Testis (tissue), 3 donors: Measurements from ENCODE around the gene CBX7. TPM values are rescaled to one million over a fixed set of nuclear protein-coding genes. Genes with fewer than 3 reads are reported as not detected.

Source experiments
- DNase-seq: peaks from one replicate; pipeline ENCODE4 v3.0.0-alpha.2; 2019
- H3K27ac ChIP-seq, 2 donors: fragments of 200-600 bp; sonication (generic); one replicate each; pipeline ENCODE4 v1.5.1; 2019
- H3K27me3 ChIP-seq: fragments of 200-600 bp; sonication (generic); one replicate; pipeline ENCODE4 v1.5.1; 2019
- H3K36me3 ChIP-seq: fragments of 200-600 bp; sonication (generic); one replicate; pipeline ENCODE4 v1.5.1; 2017; ENCODE audit warnings: low read depth; ENCODE audit errors: missing control alignments
- H3K4me1 ChIP-seq: fragments of 200-600 bp; sonication (generic); one replicate; pipeline ENCODE4 v1.5.1; 2019
- H3K4me3 ChIP-seq, 2 donors: fragments of 200-600 bp; sonication (generic); one replicate each; pipeline ENCODE4 v1.5.1; 2017 to 2019
- H3K9me3 ChIP-seq: fragments of 200-600 bp; sonication (generic); one replicate; pipeline ENCODE4 v1.5.1; 2017
- POLR2A ChIP-seq: fragments of 450-650 bp; IDR thresholded peaks from one replicate; pipeline ENCODE4 v1.6.1; 2017; ENCODE audit warnings: antibody characterized with exemption, mild to moderate bottlenecking, moderate library complexity
- WGBS, 2 donors: methylation state at CpG; one replicate each; pipeline ENCODE4 v1.1.5; 2018; 5-methylcytosine and 5-hydroxymethylcytosine counted together
- intact Hi-C: fragments of 100-400 bp; cut with DNase I; formaldehyde crosslinking; loops from one replicate; pipeline ENCODE4 v1.15.1; 2023; ENCODE audit warnings: low total_unique reads
- polyA plus RNA-seq: library from polyadenylated mRNA; stranded (reverse); fragments of 350-450 nt; fragmentation: Illumina TruSeq; extraction: RNeasy Lipid Tissue Mini Kit (QIAGEN cat#74804); gene quantifications from one replicate; pipeline ENCODE4 v1.2.3, GENCODE V29; 2014; ENCODE audit warnings: low read depth, low replicate concordance; ENCODE audit not compliant: insufficient read depth
- small RNA-seq, 2 donors: library from RNA; depleted of rRNA; stranded (forward); fragments of <200 nt; gene quantifications; one replicate each; pipeline ENCODE3, GENCODE V24; 2016
- total RNA-seq, 2 donors: library from RNA; depleted of rRNA; stranded (reverse); fragments of >200 nt; gene quantifications; one replicate each; pipeline ENCODE4 v1.2.3, GENCODE V29; 2016

The CBX7 gene
- total and polyA plus RNA-seq, 3 donors from 2014 or later, result 25.7 to 62.8 (median 51.3) TPM

DNA sequence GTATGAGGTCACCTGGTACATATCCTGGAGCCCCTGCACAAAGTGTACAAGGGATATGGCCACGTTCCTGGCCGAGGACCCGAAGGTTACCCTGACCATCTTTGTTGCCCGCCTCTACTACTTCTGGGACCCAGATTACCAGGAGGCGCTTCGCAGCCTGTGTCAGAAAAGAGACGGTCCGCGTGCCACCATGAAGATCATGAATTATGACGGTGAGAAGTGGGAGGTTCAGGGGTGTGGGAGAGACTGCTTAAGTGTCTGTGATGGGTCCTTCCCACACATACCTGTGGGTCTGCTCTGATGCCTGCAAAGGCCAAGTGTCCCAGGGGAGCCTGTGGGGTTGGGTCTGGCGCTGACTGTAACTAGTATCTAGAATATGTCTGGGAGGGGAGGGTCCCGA lies 71.5 kb downstream of the CBX7 start:
- TF ChIP-seq POLR2A, result no peak
- H3K27ac ChIP-seq, result no peak overlapping the region
- no peaks in the 10 kb centered on the region for H3K9me3 ChIP-seq
- H3K4me3 ChIP-seq, result no peak overlapping the region
- no peaks in the 10 kb centered on the region for H3K27me3 ChIP-seq
- H3K4me1 ChIP-seq, result peaks cover 12% of the 10 kb centered on the region
- DNase-seq, result no peak
- 78 to 84% methylated on average over 9 to 12 of the region's 12 CpGs for WGBS, 2 donors
- H3K36me3 ChIP-seq, result no peaks in the 10 kb centered on the region
- intact Hi-C loops, result no loop called here

Small RNA genes within 50 kb of the gene (small RNA-seq; reads per million reads assigned to genes)
- gene COX5BP7, result 0 reads per million in 2 donors

Other genes with a start within 250 kb of the CBX7 start
- under 1 TPM in 1 of 2 donors, not detected in 1; 0.50 TPM for gene APOBEC3A, start 195.1 kb downstream of the CBX7 start, total RNA-seq
- 1.1 TPM for gene APOBEC3A, start 195.1 kb downstream of the CBX7 start, polyA plus RNA-seq
- 1 to 10 TPM; 1.4 to 2.0 TPM for gene APOBEC3B, start 170.3 kb downstream of the CBX7 start, total RNA-seq
- 0.69 TPM for gene APOBEC3B, start 170.3 kb downstream of the CBX7 start, polyA plus RNA-seq
- 10 to 100 TPM; 58.4 to 61.3 TPM for gene APOBEC3C, start 138.4 kb downstream of the CBX7 start, total RNA-seq
- 76.6 TPM for gene APOBEC3C, start 138.4 kb downstream of the CBX7 start, polyA plus RNA-seq
- gene APOBEC3D, start 131.6 kb downstream of the CBX7 start, total RNA-seq, result 1 to 10 TPM; 6.2 to 6.4 TPM
- gene APOBEC3D, start 131.6 kb downstream of the CBX7 start, polyA plus RNA-seq, result 3.7 TPM
- gene APOBEC3F, start 111.8 kb downstream of the CBX7 start, total RNA-seq, result 10 to 100 TPM; 26.8 to 30.5 TPM
- 19.0 TPM for gene APOBEC3F, start 111.8 kb downstream of the CBX7 start, polyA plus RNA-seq
- gene APOBEC3G, start 75.4 kb downstream of the CBX7 start, total RNA-seq, result 10 to 100 TPM; 68.3 to 73.8 TPM
- gene APOBEC3G, start 75.4 kb downstream of the CBX7 start, polyA plus RNA-seq, result 56.4 TPM
- gene APOBEC3H, start 55.4 kb downstream of the CBX7 start, total RNA-seq, result 1 to 10 TPM; 3.5 to 5.2 TPM
- 3.6 TPM for gene APOBEC3H, start 55.4 kb downstream of the CBX7 start, polyA plus RNA-seq
- gene PDGFB, start 92.3 kb upstream of the CBX7 start, total RNA-seq, result 10 to 100 TPM in 1 of 2 donors, 1 to 10 TPM in 1; 9.8 to 13.3 TPM
- 7.7 TPM for gene PDGFB, start 92.3 kb upstream of the CBX7 start, polyA plus RNA-seq
- gene RPL3, start 166.9 kb upstream of the CBX7 start, total RNA-seq, result 1,000 to 10,000 TPM; 1,087 to 2,075 TPM
- 2,042 TPM for gene RPL3, start 166.9 kb upstream of the CBX7 start, polyA plus RNA-seq
- gene SYNGR1, start 197.3 kb upstream of the CBX7 start, total RNA-seq, result 10 to 100 TPM; 20.4 to 32.5 TPM
- gene SYNGR1, start 197.3 kb upstream of the CBX7 start, polyA plus RNA-seq, result 46.8 TPM
- 10 to 100 TPM; 29.8 to 35.7 TPM for gene TAB1, start 247.1 kb upstream of the CBX7 start, total RNA-seq
- gene TAB1, start 247.1 kb upstream of the CBX7 start, polyA plus RNA-seq, result 21.9 TPM